ENCODE results near the gene UGCG.

Gene UGCG

DNA sequence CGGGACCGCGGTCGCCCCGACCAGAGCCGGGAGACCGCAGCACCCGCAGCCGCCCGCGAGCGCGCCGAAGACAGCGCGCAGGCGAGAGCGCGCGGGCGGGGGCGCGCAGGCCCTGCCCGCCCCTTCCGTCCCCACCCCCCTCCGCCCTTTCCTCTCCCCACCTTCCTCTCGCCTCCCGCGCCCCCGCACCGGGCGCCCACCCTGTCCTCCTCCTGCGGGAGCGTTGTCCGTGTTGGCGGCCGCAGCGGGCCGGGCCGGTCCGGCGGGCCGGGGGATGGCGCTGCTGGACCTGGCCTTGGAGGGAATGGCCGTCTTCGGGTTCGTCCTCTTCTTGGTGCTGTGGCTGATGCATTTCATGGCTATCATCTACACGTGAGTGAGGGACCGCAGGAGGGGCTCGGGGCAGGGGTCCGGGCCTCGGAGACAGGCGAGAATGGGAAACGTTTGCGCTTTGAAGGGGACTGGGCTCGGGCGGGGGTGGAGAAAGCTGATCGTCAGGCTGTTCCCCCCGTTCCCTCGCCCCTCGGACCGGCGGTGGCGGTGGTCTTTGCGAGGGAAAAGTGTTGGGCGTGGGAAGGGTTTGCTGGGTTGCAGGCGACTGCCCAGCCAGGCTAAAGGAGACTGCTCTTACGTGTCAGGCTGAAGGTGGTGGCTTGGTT is 457 bp downstream of the UGCG start:
- TF ChIP-seq CTCF (IDR thresholded peaks at IDR 0.05; ENCODE audit: low read depth, low read length), result no peak
- DNase-seq, result peak; percentile 64
- Histone ChIP-seq H3K4me1 (peaks cover 4% of the 10 kb centered on the region; the same call in 1 of the 2 replicates), H3K4me3 (ENCODE audit: low read depth, low read length) (peak overlapping the region; percentile 91), H3K27me3 (no peaks in the 10 kb centered on the region), H3K36me3 (no peaks in the 10 kb centered on the region), H3K9me3 (no peaks in the 10 kb centered on the region)

- H3K4me3 ChIP-seq (ENCODE audit: low read depth, low read length), result peak overlapping the region; percentile 91
Measured at GRCh38 chr9:111897601-111898137, 1.1 kb downstream of the UGCG start.

DNA sequence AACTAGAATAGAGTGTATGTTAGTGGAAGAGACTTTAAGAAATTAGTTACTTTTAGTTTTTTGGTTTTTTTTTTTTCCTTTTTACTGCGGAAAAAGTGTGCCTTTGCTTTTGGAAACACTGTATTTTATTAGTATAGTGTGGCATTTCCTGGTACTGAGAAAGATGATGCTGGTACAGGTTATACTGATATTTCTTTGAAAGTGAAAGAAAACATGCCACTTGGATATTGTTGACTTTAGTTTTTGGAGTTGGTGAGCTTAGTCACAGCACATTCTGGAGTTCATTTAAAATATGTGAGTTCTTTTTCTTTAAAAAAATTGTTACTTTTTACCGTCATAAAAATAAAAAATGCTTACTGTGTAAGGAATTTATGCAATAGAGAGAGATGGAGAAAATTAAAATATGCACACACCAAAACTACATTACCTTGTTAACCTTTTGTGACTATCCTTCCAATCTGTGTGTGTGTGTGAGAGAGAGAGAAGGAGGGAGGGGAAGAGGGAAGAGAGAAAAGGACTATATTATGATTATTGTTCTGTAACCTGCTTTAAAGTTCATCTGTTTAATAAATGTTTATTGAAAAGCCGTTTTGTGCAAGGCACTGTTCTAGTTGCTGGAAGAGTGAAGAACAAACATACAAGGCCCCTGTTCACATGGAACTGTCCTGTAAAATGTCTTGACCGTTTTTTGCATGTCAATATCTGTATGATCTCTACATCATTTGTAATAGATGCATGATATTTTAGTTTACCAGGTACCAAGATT is 1.9 kb downstream of the UGCG start:
- TF ChIP-seq CTCF (IDR thresholded peaks at IDR 0.05; ENCODE audit: low read depth, low read length), result no peak
- Histone ChIP-seq H3K4me1 (peaks cover 7% of the 10 kb centered on the region), H3K9me3 (no peaks in the 10 kb centered on the region), H3K36me3 (no peaks in the 10 kb centered on the region), H3K27me3 (no peaks in the 10 kb centered on the region), H3K4me3 (ENCODE audit: low read depth, low read length) (peak overlapping the region; percentile 91)
- DNase-seq, result no peak

More at GRCh38 chr9:111897601-111898137, 1.1 kb downstream of the UGCG start:
- Histone ChIP-seq H3K4me1 (peaks cover 7% of the 10 kb centered on the region; the same call in 1 of the 2 replicates), H3K27me3 (no peaks in the 10 kb centered on the region), H3K9me3 (no peaks in the 10 kb centered on the region), H3K36me3 (no peaks in the 10 kb centered on the region)
- TF ChIP-seq CTCF (IDR thresholded peaks at IDR 0.05; ENCODE audit: low read depth, low read length), result no peak
- DNase-seq, result no peak

DNA sequence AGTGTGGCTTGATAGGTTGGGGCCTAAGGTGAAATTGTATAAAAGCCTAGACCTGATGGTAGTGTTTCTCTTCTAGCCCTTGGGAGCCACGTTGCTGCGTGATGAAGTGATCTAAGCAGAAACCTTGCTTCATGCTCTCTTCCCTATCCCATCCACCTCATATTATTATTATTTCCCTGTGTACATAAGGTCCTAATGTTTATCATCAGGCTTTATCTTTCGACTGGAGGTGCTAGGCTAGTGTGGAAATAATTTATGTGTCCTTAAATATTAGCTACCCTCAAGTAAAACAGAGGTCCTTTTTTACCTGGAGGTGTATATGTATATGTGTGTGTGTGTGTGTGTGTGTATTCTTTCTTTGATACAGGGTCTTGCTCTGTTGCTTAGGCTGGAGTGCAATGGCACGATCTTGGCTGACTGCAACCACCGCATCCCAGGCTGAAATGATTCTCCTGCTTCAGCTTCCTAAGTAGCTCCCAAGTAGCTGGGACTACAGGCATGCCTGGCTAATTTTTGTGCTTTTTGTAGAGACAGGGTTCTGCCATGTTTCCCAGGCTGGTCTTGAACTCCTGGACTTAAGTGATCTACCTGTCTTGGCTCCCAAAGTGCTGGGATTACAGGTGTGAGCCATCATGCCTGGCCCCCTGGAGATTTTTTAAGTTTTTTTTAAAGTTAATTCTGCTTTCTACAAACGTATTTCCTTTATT is 3.7 kb downstream of the UGCG start:
- no peaks in the 10 kb centered on the region for H3K36me3 ChIP-seq
- peaks cover 12% of the 10 kb centered on the region for H3K4me1 ChIP-seq
- DNase-seq, result no peak
- TF ChIP-seq CTCF (IDR thresholded peaks at IDR 0.05; ENCODE audit: low read depth, low read length), result no peak
- no peaks in the 10 kb centered on the region for H3K9me3 ChIP-seq
- no peak overlapping the region for H3K4me3 ChIP-seq (ENCODE audit: low read depth, low read length)
- no peaks in the 10 kb centered on the region for H3K27me3 ChIP-seq

DNA sequence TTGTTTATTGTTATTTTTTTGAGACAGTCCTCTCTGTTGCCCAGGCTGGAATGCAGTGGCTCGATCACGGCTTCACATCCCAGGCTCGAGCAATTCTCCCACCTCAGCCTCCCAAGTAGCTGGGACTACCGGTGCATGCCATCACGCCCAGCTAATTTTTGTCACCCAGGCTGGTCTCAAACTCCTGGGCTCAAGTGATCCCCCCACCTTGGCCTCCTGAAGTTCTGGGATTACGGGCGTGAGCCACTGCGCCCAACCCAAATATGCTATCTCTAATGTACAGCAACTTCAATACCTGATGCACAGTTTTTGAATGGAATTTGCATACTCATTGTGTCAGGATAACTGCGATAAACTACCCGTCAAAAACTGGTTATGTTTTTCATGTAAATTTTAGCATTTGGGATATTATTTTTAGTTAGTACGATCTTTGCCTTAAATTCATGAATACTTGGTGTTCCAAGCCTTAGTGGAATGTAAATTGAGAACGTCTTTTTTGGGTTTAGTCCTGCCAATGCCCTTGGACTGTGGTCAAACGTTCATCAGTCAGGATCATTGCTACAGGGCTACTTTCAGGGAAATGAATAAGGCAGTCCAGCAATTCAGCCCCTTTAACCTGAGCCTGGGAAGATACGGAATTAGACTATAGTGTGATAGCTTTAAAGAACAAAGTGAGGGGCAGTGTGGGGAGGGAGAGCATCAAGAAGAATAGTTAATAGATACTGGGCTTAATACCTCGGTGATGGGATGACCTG is 4.4 kb downstream of the UGCG start:
- H3K4me3 ChIP-seq (ENCODE audit: low read depth, low read length), result no peak overlapping the region
- H3K27me3 ChIP-seq, result no peaks in the 10 kb centered on the region
- H3K36me3 ChIP-seq, result no peaks in the 10 kb centered on the region
- no peak for DNase-seq
- TF ChIP-seq CTCF (IDR thresholded peaks at IDR 0.05; ENCODE audit: low read depth, low read length), result no peak
- no peaks in the 10 kb centered on the region for H3K9me3 ChIP-seq
- peaks cover 12% of the 10 kb centered on the region for H3K4me1 ChIP-seq
